Heart left ventricle (tissue), 13 donors: Measurements from ENCODE around the gene TMBIM4.

Experiments used
- CTCF ChIP-seq, 12 donors: fragments of 200-600 bp; sonication (generic) in 4 of 12; IDR thresholded peaks; one replicate each; pipeline versions ENCODE4 v1.5.0 to v1.8.0; 2018 to 2022; ENCODE audit warnings: antibody characterized with exemption in 12 of 12, mild to moderate bottlenecking in 5 of 12
- POLR2A ChIP-seq, 2 donors: fragments of 450-650 bp; IDR thresholded peaks; one replicate each; pipeline ENCODE4 v1.6.1; 2017; ENCODE audit warnings: antibody characterized with exemption in 2 of 2, mild to moderate bottlenecking in 2 of 2, moderate library complexity in 2 of 2
- donor health status: ischemic (EF 13 %, LVEDD 7.1; RV severe dilation, severe dysfunction).
- donor health status: DM: no; HTN: yes; CAD: no.
- donor health status: DM: no; HTN: no; CAD: no.
- donor health status: ischemic (EF 25% LVEDD 6.9; RV normal size, moderate dysfunction).
- donor health status: ischemic (EF 25% LVEDD 5.7; RV mildly dilated, moderate dysfunction).
- donor health status: ischemic (EF 35%, LVEDD 5.7; RV mildly dilated, moderate dysfunction).
- donor health status: nonischemic (EF 11% LVEDD 7.7; RV severe dilation, severe dysfunction).
- donor health status: DM: yes; HTN: yes; CAD: no.
- donor health status: PGD.
- donor health status: ischemic (EF 29% LVEDD 5.4; RV normal size, mild dysfunction).
- donor health status: nonischemic (EF 23%, LVEDD 6.1; RV moderate dilation, normal function).

GRCh38 chr12:66092559-66093269 lies 77.1 kb downstream of the TMBIM4 start:
- TF ChIP-seq CTCF (IDR thresholded peaks at IDR 0.05) (no peak), POLR2A (IDR thresholded peaks at IDR 0.05) (no peak)
